Liver (tissue), 9 donors: ENCODE data around the gene CNEP1R1. TPM values are rescaled to one million over a fixed set of nuclear protein-coding genes. Genes with fewer than 3 reads are reported as not detected.

ENCODE experiments used
- DNase-seq: peaks from one replicate; pipeline ENCODE4 v3.0.0-alpha.2; 2017; ENCODE audit warnings: low spot score
- H3K27ac ChIP-seq, 2 donors: one replicate each; pipeline ENCODE4 v1.7.0; 2013; ENCODE audit warnings: inconsistent platforms in 2 of 2, low read length in 2 of 2, control low read depth in 1 of 2, low read depth in 1 of 2, mild to moderate bottlenecking in 1 of 2
- H3K27me3 ChIP-seq, 4 donors: one replicate each; pipeline versions ENCODE4 v1.6.1 to v1.7.0; 2013; ENCODE audit warnings: low read length in 3 of 4, inconsistent platforms in 1 of 4, mild to moderate bottlenecking in 1 of 4, moderate library complexity in 1 of 4; ENCODE audit not compliant: control insufficient read depth in 4 of 4, insufficient read depth in 4 of 4
- H3K36me3 ChIP-seq, 4 donors: one replicate each; pipeline versions ENCODE4 v1.6.1 to v1.7.0; 2013; ENCODE audit warnings: low read length in 3 of 4, mild to moderate bottlenecking in 3 of 4, low read depth in 1 of 4, moderate library complexity in 1 of 4; ENCODE audit not compliant: control insufficient read depth in 4 of 4, insufficient read depth in 3 of 4
- H3K4me1 ChIP-seq, 4 donors: one replicate each; pipeline versions ENCODE4 v1.6.1 to v1.7.0; 2013; ENCODE audit warnings: low read length in 3 of 4, mild to moderate bottlenecking in 3 of 4, moderate library complexity in 1 of 4; ENCODE audit not compliant: control insufficient read depth in 4 of 4, insufficient read depth in 4 of 4
- H3K4me3 ChIP-seq, 3 donors: one replicate each; pipeline versions ENCODE4 v1.6.1 to v1.7.0; 2013; ENCODE audit warnings: low read length in 3 of 3, control low read depth in 1 of 3, low read depth in 1 of 3, mild to moderate bottlenecking in 1 of 3
- H3K9ac ChIP-seq, 2 donors: one replicate each; pipeline ENCODE4 v1.7.0; 2013; ENCODE audit warnings: low read length in 2 of 2, mild to moderate bottlenecking in 2 of 2, moderate library complexity in 2 of 2, control low read depth in 1 of 2, low read depth in 1 of 2
- H3K9me3 ChIP-seq, 4 donors: one replicate each; pipeline versions ENCODE4 v1.6.1 to v1.7.0; 2013; ENCODE audit warnings: low read length in 3 of 4; ENCODE audit not compliant: control insufficient read depth in 4 of 4
- ATF3 ChIP-seq: IDR thresholded peaks from 2 replicates; pipeline ENCODE4 v1.6.1; 2016; ENCODE audit warnings: antibody characterized with exemption
- EGR1 ChIP-seq, 2 donors: IDR thresholded peaks; 2 replicates each; pipeline ENCODE4 v1.6.1; 2016 to 2018; ENCODE audit warnings: antibody characterized with exemption in 2 of 2, low read depth in 2 of 2
- FOXA1 ChIP-seq: IDR thresholded peaks from 2 replicates; pipeline ENCODE4 v1.6.1; 2016; ENCODE audit warnings: antibody characterized with exemption
- FOXA2 ChIP-seq: IDR thresholded peaks from 2 replicates; pipeline ENCODE4 v1.6.1; 2016; ENCODE audit warnings: antibody characterized with exemption
- GABPA ChIP-seq, 2 donors: IDR thresholded peaks in 1 of 2; conservative IDR thresholded peaks in 1 of 2; 2 replicates each; pipeline ENCODE4 v1.6.1; 2016; ENCODE audit warnings: antibody characterized with exemption in 2 of 2, mild to moderate bottlenecking in 1 of 2, moderate library complexity in 1 of 2
- HNF4A ChIP-seq, 2 donors: conservative IDR thresholded peaks; 2 replicates each; pipeline ENCODE4 v1.6.1; 2016; ENCODE audit warnings: antibody characterized with exemption in 2 of 2, mild to moderate bottlenecking in 2 of 2
- HNF4G ChIP-seq: IDR thresholded peaks from 2 replicates; pipeline ENCODE4 v1.6.1; 2016; ENCODE audit warnings: antibody characterized with exemption
- JUND ChIP-seq, 2 donors: IDR thresholded peaks; 2 replicates each; pipeline ENCODE4 v1.6.1; 2016; ENCODE audit warnings: antibody characterized with exemption in 2 of 2
- NR2F2 ChIP-seq: IDR thresholded peaks from 2 replicates; pipeline ENCODE4 v1.6.1; 2016; ENCODE audit warnings: antibody characterized with exemption
- RAD21 ChIP-seq, 2 donors: IDR thresholded peaks; 2 replicates each; pipeline ENCODE4 v1.6.1; 2016; ENCODE audit warnings: antibody characterized with exemption in 2 of 2, mild to moderate bottlenecking in 2 of 2
- RXRA ChIP-seq, 2 donors: IDR thresholded peaks; 2 replicates each; pipeline ENCODE4 v1.6.1; 2017 to 2018; ENCODE audit warnings: antibody characterized with exemption in 2 of 2, mild to moderate bottlenecking in 1 of 2
- SP1 ChIP-seq: IDR thresholded peaks from 2 replicates; pipeline ENCODE4 v1.6.1; 2018; ENCODE audit warnings: antibody characterized with exemption, mild to moderate bottlenecking
- TAF1 ChIP-seq: conservative IDR thresholded peaks from 2 replicates; pipeline ENCODE4 v1.6.1; 2016; ENCODE audit warnings: antibody characterized with exemption, mild to moderate bottlenecking
- YY1 ChIP-seq: IDR thresholded peaks from 2 replicates; pipeline ENCODE4 v1.6.1; 2016; ENCODE audit warnings: antibody characterized with exemption, mild to moderate bottlenecking
- WGBS: extraction: QIAGEN DNeasy Blood & Tissue Kit; methylation state at CpG from one replicate; pipeline ENCODE4 v1.1.7; 2013; 5-methylcytosine and 5-hydroxymethylcytosine counted together
- polyA plus RNA-seq, 2 donors: library from polyadenylated mRNA; stranded (reverse) in 1 of 2; unstranded in 1 of 2; fragments of 200-250 nt in 1 of 2; fragments of >200 nt in 1 of 2; fragmentation: Nextera tagmentation in 1 of 2; extraction: Ambion mirVana in 1 of 2; gene quantifications; one replicate each; pipeline versions ENCODE4 v1.2.1 to v1.2.3, GENCODE V29; 2013 to 2015
- total RNA-seq, 2 donors: library from RNA; depleted of rRNA; stranded (reverse); fragments of >200 nt; gene quantifications; one replicate each; pipeline ENCODE4 v1.2.3, GENCODE V29; 2014
- TF ChIP-seq, protein P1 (sequence below): IDR thresholded peaks from 2 replicates; pipeline ENCODE4 v1.6.1; 2016; ENCODE audit warnings: antibody characterized with exemption
- TF ChIP-seq, protein P2 (sequence below): IDR thresholded peaks from 2 replicates; pipeline ENCODE4 v1.6.1; 2016; ENCODE audit warnings: antibody characterized with exemption
- TF ChIP-seq, protein P3 (sequence below): fragments of 150-350 bp; IDR thresholded peaks from 2 replicates; pipeline ENCODE4 v1.5.1; 2017; ENCODE audit warnings: improper control_type of control experiment, low read depth, low read length; ENCODE audit not compliant: missing input control
- TF ChIP-seq, protein P4 (sequence below): IDR thresholded peaks from 2 replicates; pipeline ENCODE4 v1.6.1; 2016; ENCODE audit warnings: antibody characterized with exemption, mild to moderate bottlenecking
- donor health status: healthy.
- donor health status: healthy.
- donor health status: healthy.
- donor health status: healthy.
- donor health status: healthy.

Gene CNEP1R1
- total and polyA plus RNA-seq, 4 donors: 4.2 to 21.6 (median 8.8) TPM

GRCh38 chr16:50002190-50002589 is 22.8 kb upstream of the CNEP1R1 start:
- no peak for TF ChIP-seq FOXA2
- no peak for TF ChIP-seq NR2F2
- TF ChIP-seq, protein P1, sequence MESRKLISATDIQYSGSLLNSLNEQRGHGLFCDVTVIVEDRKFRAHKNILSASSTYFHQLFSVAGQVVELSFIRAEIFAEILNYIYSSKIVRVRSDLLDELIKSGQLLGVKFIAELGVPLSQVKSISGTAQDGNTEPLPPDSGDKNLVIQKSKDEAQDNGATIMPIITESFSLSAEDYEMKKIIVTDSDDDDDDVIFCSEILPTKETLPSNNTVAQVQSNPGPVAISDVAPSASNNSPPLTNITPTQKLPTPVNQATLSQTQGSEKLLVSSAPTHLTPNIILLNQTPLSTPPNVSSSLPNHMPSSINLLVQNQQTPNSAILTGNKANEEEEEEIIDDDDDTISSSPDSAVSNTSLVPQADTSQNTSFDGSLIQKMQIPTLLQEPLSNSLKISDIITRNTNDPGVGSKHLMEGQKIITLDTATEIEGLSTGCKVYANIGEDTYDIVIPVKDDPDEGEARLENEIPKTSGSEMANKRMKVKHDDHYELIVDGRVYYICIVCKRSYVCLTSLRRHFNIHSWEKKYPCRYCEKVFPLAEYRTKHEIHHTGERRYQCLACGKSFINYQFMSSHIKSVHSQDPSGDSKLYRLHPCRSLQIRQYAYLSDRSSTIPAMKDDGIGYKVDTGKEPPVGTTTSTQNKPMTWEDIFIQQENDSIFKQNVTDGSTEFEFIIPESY: no peak
- Histone ChIP-seq H3K4me3 (no peak overlapping the region), H3K9ac (no peak overlapping the region), H3K9me3 (peaks cover 0 to 4% (median 1%) of the 10 kb centered on the region in 4 donors), H3K27ac (no peak overlapping the region), H3K4me1 (no peaks in the 10 kb centered on the region), H3K27me3 (peaks cover 0 to 2% (median 0%) of the 10 kb centered on the region in 4 donors), H3K36me3 (no peaks in the 10 kb centered on the region)
- whole genome bisulfite sequencing: 90% methylated on average over 1 of the region's 1 CpG
- no peak for DNase-seq

DNA sequence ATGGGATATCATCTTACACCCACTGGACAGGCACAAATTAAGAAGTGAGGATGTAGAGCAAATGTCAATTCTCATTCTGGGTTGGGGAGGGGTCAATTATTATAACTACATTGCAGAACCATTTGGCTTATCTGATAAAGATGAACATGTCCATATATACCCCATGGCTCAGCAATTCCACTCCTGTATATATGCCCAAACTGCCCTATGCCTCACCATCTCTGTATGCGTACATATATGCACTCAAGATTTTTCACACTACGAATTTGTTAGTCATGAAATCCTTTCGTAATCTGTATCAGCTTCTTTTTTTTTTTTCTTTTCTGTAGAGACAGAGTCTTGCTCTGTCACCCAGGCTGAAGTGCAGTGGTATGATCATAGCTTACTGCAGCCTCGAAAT is 20.8 kb upstream of the CNEP1R1 start:
- DNase-seq: no peak
- H3K27me3 ChIP-seq: peaks cover 0 to 2% (median 0%) of the 10 kb centered on the region in 4 donors
- H3K36me3 ChIP-seq: no peaks in the 10 kb centered on the region
- no peak overlapping the region for H3K4me3 ChIP-seq
- no peaks in the 10 kb centered on the region for H3K4me1 ChIP-seq
- no peak for TF ChIP-seq YY1
- TF ChIP-seq EGR1 (IDR thresholded peaks at IDR 0.05; ENCODE audit: low read depth in 2 of 2): no peak
- no peak for TF ChIP-seq JUND (IDR thresholded peaks at IDR 0.05)
- TF ChIP-seq, protein P1: no peak
- no peak for TF ChIP-seq HNF4G
- no peak for TF ChIP-seq SP1
- TF ChIP-seq HNF4A (conservative IDR thresholded peaks at IDR 0.05): no peak
- TF ChIP-seq FOXA2: no peak
- TF ChIP-seq, protein P2, sequence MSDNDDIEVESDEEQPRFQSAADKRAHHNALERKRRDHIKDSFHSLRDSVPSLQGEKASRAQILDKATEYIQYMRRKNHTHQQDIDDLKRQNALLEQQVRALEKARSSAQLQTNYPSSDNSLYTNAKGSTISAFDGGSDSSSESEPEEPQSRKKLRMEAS: no peak
- TF ChIP-seq RAD21 (IDR thresholded peaks at IDR 0.05): no peak
- TF ChIP-seq RXRA (IDR thresholded peaks at IDR 0.05): no peak
- TF ChIP-seq, protein P3, sequence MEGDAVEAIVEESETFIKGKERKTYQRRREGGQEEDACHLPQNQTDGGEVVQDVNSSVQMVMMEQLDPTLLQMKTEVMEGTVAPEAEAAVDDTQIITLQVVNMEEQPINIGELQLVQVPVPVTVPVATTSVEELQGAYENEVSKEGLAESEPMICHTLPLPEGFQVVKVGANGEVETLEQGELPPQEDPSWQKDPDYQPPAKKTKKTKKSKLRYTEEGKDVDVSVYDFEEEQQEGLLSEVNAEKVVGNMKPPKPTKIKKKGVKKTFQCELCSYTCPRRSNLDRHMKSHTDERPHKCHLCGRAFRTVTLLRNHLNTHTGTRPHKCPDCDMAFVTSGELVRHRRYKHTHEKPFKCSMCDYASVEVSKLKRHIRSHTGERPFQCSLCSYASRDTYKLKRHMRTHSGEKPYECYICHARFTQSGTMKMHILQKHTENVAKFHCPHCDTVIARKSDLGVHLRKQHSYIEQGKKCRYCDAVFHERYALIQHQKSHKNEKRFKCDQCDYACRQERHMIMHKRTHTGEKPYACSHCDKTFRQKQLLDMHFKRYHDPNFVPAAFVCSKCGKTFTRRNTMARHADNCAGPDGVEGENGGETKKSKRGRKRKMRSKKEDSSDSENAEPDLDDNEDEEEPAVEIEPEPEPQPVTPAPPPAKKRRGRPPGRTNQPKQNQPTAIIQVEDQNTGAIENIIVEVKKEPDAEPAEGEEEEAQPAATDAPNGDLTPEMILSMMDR: no peak
- TF ChIP-seq FOXA1: no peak
- TF ChIP-seq GABPA (IDR thresholded peaks at IDR 0.05 in 1 of 2, conservative IDR thresholded peaks at IDR 0.05 in 1 of 2): no peak
- TF ChIP-seq, protein P4, sequence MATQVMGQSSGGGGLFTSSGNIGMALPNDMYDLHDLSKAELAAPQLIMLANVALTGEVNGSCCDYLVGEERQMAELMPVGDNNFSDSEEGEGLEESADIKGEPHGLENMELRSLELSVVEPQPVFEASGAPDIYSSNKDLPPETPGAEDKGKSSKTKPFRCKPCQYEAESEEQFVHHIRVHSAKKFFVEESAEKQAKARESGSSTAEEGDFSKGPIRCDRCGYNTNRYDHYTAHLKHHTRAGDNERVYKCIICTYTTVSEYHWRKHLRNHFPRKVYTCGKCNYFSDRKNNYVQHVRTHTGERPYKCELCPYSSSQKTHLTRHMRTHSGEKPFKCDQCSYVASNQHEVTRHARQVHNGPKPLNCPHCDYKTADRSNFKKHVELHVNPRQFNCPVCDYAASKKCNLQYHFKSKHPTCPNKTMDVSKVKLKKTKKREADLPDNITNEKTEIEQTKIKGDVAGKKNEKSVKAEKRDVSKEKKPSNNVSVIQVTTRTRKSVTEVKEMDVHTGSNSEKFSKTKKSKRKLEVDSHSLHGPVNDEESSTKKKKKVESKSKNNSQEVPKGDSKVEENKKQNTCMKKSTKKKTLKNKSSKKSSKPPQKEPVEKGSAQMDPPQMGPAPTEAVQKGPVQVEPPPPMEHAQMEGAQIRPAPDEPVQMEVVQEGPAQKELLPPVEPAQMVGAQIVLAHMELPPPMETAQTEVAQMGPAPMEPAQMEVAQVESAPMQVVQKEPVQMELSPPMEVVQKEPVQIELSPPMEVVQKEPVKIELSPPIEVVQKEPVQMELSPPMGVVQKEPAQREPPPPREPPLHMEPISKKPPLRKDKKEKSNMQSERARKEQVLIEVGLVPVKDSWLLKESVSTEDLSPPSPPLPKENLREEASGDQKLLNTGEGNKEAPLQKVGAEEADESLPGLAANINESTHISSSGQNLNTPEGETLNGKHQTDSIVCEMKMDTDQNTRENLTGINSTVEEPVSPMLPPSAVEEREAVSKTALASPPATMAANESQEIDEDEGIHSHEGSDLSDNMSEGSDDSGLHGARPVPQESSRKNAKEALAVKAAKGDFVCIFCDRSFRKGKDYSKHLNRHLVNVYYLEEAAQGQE: no peak
- no peak for TF ChIP-seq NR2F2
- TF ChIP-seq TAF1: no peak
- TF ChIP-seq ATF3: no peak
- H3K27ac ChIP-seq: no peak overlapping the region
- 82% methylated on average over 4 of the region's 4 CpGs for WGBS
- no peak overlapping the region for H3K9ac ChIP-seq
- peaks cover 0 to 4% (median 1%) of the 10 kb centered on the region in 4 donors for H3K9me3 ChIP-seq
